ENCODE measurements around the gene PPM1E.

GRCh38 chr17:58757162-58757613 is 1.5 kb downstream of the PPM1E start:
- TF ChIP-seq POLR2AphosphoS5 (IDR thresholded peaks at IDR 0.05; ENCODE audit: low read depth, low read length) (no peak), CTCF (IDR thresholded peaks at IDR 0.05) (no peak)
